Thyroid gland (tissue), 4 donors: ENCODE measurements around the gene PVRIG. TPM values are rescaled to one million over a fixed set of nuclear protein-coding genes. Genes with fewer than 3 reads are reported as not detected.
"Not testable (repeated sequence)": the region's sequence is repeated elsewhere in the genome, so short reads cannot be mapped to it uniquely, and the experiment has no call there.

ENCODE experiments used
- DNase-seq, 2 donors: peaks; one replicate each; pipeline ENCODE4 v3.0.0-alpha.2; 2019
- H3K27ac ChIP-seq, 3 donors: fragments of 200-600 bp; sonication (generic); 1 replicate in 2 of 3; 2 replicates in 1 of 3; pipeline ENCODE4 v1.5.1; 2016 to 2019; ENCODE audit warnings: mild to moderate bottlenecking in 1 of 3, moderate library complexity in 1 of 3
- H3K27me3 ChIP-seq: fragments of 200-600 bp; sonication (generic); one replicate; pipeline ENCODE4 v1.5.1; 2019
- H3K36me3 ChIP-seq, 2 donors: fragments of 200-600 bp; sonication (generic); one replicate each; pipeline ENCODE4 v1.5.1; 2016 to 2019
- H3K4me1 ChIP-seq, 2 donors: fragments of 200-600 bp; sonication (generic); one replicate each; pipeline ENCODE4 v1.5.1; 2017 to 2019
- H3K4me3 ChIP-seq, 3 donors: fragments of 200-600 bp; sonication (generic); replicated peaks in 1 of 3; 1 replicate in 2 of 3; 2 replicates in 1 of 3; pipeline ENCODE4 v1.5.1; 2016; ENCODE audit warnings: mild to moderate bottlenecking in 1 of 3
- H3K9me3 ChIP-seq: fragments of 200-600 bp; sonication (generic); one replicate; pipeline ENCODE4 v1.5.1; 2017
- CTCF ChIP-seq, 6 experiments: fragments of 200-600 bp in 3 of 6; fragments of 450-650 bp in 3 of 6; sonication (generic) in 3 of 6; IDR thresholded peaks; one replicate each; pipeline ENCODE4 v1.5.1; 2016 to 2019; ENCODE audit warnings: antibody characterized with exemption in 6 of 6, mild to moderate bottlenecking in 2 of 6, inconsistent platforms in 1 of 6, moderate library complexity in 1 of 6
- POLR2A ChIP-seq, 2 donors: fragments of 450-650 bp; IDR thresholded peaks; one replicate each; pipeline ENCODE4 v1.6.1; 2017; ENCODE audit warnings: antibody characterized with exemption in 2 of 2, mild to moderate bottlenecking in 2 of 2, moderate library complexity in 1 of 2
- WGBS, 2 donors: methylation state at CpG; one replicate each; pipeline ENCODE4 v1.1.5; 2017; 5-methylcytosine and 5-hydroxymethylcytosine counted together
- intact Hi-C: fragments of 100-400 bp; cut with DNase I; formaldehyde crosslinking; loops from one replicate; pipeline ENCODE4 v1.15.1; 2023
- total RNA-seq, 4 donors: library from RNA; depleted of rRNA; stranded (reverse); fragments of >200 nt; gene quantifications; one replicate each; pipeline ENCODE4 v1.2.3, GENCODE V29; 2016

PVRIG gene
- total RNA-seq, result 1 to 10 TPM in 1 of 4 donors, under 1 TPM in 1, not detected in 2; 0.42 to 2.6 TPM

DNA sequence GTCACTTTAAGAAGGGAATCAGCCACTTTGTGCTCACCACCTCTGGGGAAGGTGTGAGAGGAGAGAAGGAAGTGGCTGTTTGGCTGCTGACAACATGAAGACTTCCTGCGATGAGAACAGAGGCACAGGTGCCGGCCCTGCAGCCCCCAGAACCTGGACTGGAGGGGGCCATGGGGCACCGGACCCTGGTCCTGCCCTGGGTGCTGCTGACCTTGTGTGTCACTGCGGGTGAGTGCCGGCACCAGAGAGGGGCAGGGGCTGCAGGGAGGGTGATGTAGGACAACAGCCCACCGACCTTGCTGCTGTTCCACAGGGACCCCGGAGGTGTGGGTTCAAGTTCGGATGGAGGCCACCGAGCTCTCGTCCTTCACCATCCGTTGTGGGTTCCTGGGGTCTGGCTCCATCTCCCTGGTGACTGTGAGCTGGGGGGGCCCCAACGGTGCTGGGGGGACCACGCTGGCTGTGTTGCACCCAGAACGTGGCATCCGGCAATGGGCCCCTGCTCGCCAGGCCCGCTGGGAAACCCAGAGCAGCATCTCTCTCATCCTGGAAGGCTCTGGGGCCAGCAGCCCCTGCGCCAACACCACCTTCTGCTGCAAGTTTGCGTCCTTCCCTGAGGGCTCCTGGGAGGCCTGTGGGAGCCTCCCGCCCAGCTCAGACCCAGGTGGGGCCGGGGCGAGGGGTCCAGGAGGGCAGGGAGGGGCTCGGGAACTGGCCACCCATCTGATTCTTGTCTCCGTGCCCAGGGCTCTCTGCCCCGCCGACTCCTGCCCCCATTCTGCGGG lies at the start of gene PVRIG:
Gene PVRIG, plus strand, starts transcription at position 149 of the 785 bp plus-strand sequence. Its CDS starts 22 bp downstream, at position 171.
- intact Hi-C loops, result not testable (repeated sequence)

GRCh38 chr7:100170101-100170897 lies 49.5 kb upstream of the PVRIG start:
- H3K27me3 ChIP-seq, result peaks cover 5% of the 10 kb centered on the region
- TF ChIP-seq POLR2A (IDR thresholded peaks at IDR 0.05) (no peak), CTCF (IDR thresholded peaks at IDR 0.05) (no peak)
- H3K4me3 ChIP-seq, result no peak overlapping the region
- no peaks in the 10 kb centered on the region for H3K36me3 ChIP-seq
- no peak for DNase-seq
- intact Hi-C loops, result no loop called here
- WGBS, 2 donors, result 87 to 93% methylated on average over 11 of the region's 11 CpGs
- no peaks in the 10 kb centered on the region for H3K9me3 ChIP-seq
- H3K4me1 ChIP-seq, result peaks cover 4 to 26% of the 10 kb centered on the region in 2 donors
- no peak overlapping the region for H3K27ac ChIP-seq

More for the DNA sequence above, at the start of gene PVRIG:
- H3K27ac ChIP-seq, H3K36me3 ChIP-seq, H3K4me1 ChIP-seq, H3K4me3 ChIP-seq, DNase-seq, H3K27me3 ChIP-seq, H3K9me3 ChIP-seq: not testable (repeated sequence)
- 85 to 93% methylated on average over 6 to 12 of the region's 27 CpGs for WGBS, 2 donors

GRCh38 chr7:100171087-100171681 lies 48.6 kb upstream of the PVRIG start:
- peak overlapping the region in 1 of 3 donors; percentile 33 for H3K4me3 ChIP-seq
- DNase-seq, result no peak
- peaks cover 5% of the 10 kb centered on the region for H3K27me3 ChIP-seq
- intact Hi-C loops, result no loop called here
- H3K27ac ChIP-seq, result no peak overlapping the region
- WGBS, 2 donors, result 22 to 38% methylated on average over 6 to 11 of the region's 61 CpGs
- no peaks in the 10 kb centered on the region for H3K9me3 ChIP-seq
- TF ChIP-seq CTCF (IDR thresholded peaks at IDR 0.05) (no peak), POLR2A (IDR thresholded peaks at IDR 0.05) (no peak)
- peaks cover 4 to 26% of the 10 kb centered on the region in 2 donors for H3K4me1 ChIP-seq
- no peaks in the 10 kb centered on the region for H3K36me3 ChIP-seq

- intact Hi-C loops, result no loop called here
- H3K27ac ChIP-seq, result no peak overlapping the region
- no peak for DNase-seq
- no peaks in the 10 kb centered on the region for H3K36me3 ChIP-seq
- H3K4me3 ChIP-seq, result peak overlapping the region in 1 of 3 donors; percentile 33
- H3K4me1 ChIP-seq, result peaks cover 5 to 26% of the 10 kb centered on the region in 2 donors
- peaks cover 5% of the 10 kb centered on the region for H3K27me3 ChIP-seq
- 36 to 46% methylated on average over 6 to 20 of the region's 22 CpGs for WGBS, 2 donors
- TF ChIP-seq POLR2A (IDR thresholded peaks at IDR 0.05) (no peak), CTCF (IDR thresholded peaks at IDR 0.05) (no peak)
- H3K9me3 ChIP-seq, result no peaks in the 10 kb centered on the region
Measured at GRCh38 chr7:100171840-100172239, 47.9 kb upstream of the PVRIG start.

GRCh38 chr7:100173806-100174495 lies 45.8 kb upstream of the PVRIG start:
- H3K27ac ChIP-seq, result no peak overlapping the region
- no peaks in the 10 kb centered on the region for H3K9me3 ChIP-seq
- intact Hi-C loops, result no loop called here
- H3K4me1 ChIP-seq, result peaks cover 9 to 19% of the 10 kb centered on the region in 2 donors
- DNase-seq, result no peak
- 83 to 85% methylated on average over 5 to 11 of the region's 11 CpGs for WGBS, 2 donors
- H3K27me3 ChIP-seq, result peaks cover 5% of the 10 kb centered on the region
- no peak for TF ChIP-seq POLR2A (IDR thresholded peaks at IDR 0.05)
- no peak for TF ChIP-seq CTCF (IDR thresholded peaks at IDR 0.05)
- H3K36me3 ChIP-seq, result no peaks in the 10 kb centered on the region
- H3K4me3 ChIP-seq, result no peak overlapping the region
